Measurements from ENCODE around the gene GSE1.
A peak's percentile ranks its signal among the peaks of the same experiment; 100 is the strongest.

The GSE1 gene

GRCh38 chr16:85709766-85710585 is 96.9 kb downstream of the GSE1 start:
- no peak for DNase-seq

GRCh38 chr16:85710732-85711131 is 97.6 kb downstream of the GSE1 start:
- DNase-seq = no peak

GRCh38 chr16:85711982-85712587 is 99.0 kb downstream of the GSE1 start:
- no peak for DNase-seq

GRCh38 chr16:85712801-85713200 is 99.7 kb downstream of the GSE1 start:
- DNase-seq = no peak

GRCh38 chr16:85715169-85716021 is 102.3 kb downstream of the GSE1 start:
- DNase-seq = no peak

- DNase-seq = no peak
These were observed 103.0 kb downstream of the GSE1 start for GRCh38 chr16:85716022-85716679.

- DNase-seq = no peak
These were observed 103.5 kb downstream of the GSE1 start for GRCh38 chr16:85716680-85717038.

- peak; percentile 56 for DNase-seq
These were observed 104.5 kb downstream of the GSE1 start for GRCh38 chr16:85717393-85718152.

- DNase-seq = no peak
These were observed 105.0 kb downstream of the GSE1 start for GRCh38 chr16:85718153-85718477.

- no peak for DNase-seq
These were observed 105.6 kb downstream of the GSE1 start for GRCh38 chr16:85718682-85719081.

DNA sequence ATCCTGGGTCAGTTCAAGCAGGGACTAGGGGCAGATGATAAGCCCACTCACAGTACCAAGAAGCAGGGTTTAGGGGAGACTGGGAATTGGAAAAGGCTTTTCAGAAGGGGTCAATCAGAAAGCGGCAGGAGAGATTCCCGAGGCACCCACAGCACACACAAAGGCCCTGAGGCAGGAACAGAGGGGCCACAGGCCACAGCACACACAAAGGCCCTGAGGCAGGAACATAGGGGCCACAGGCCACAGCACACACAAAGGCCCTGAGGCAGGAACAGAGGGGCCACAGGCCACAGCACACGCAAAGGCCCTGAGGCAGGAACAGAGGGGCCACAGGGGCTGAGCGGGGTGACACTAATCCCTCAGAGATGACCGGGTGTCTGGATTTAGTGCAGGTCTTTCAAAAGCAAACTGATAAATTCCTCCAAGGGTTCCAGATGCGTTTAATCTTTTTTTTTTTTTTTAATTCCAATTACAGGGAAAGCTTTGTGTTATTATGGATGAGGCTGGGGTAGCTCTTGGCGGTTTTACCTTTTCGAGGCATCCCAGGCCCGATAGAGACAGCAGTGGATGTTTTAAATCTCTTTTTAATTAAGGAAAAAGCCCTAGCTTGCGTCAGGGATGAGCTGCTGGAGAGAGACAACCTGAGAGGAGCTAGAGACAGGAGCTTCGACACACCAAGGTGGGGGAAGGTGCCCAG is 106.6 kb downstream of the GSE1 start:
- no peak for DNase-seq

- no peak for DNase-seq
These were observed 107.1 kb downstream of the GSE1 start for GRCh38 chr16:85720302-85720637.

DNA sequence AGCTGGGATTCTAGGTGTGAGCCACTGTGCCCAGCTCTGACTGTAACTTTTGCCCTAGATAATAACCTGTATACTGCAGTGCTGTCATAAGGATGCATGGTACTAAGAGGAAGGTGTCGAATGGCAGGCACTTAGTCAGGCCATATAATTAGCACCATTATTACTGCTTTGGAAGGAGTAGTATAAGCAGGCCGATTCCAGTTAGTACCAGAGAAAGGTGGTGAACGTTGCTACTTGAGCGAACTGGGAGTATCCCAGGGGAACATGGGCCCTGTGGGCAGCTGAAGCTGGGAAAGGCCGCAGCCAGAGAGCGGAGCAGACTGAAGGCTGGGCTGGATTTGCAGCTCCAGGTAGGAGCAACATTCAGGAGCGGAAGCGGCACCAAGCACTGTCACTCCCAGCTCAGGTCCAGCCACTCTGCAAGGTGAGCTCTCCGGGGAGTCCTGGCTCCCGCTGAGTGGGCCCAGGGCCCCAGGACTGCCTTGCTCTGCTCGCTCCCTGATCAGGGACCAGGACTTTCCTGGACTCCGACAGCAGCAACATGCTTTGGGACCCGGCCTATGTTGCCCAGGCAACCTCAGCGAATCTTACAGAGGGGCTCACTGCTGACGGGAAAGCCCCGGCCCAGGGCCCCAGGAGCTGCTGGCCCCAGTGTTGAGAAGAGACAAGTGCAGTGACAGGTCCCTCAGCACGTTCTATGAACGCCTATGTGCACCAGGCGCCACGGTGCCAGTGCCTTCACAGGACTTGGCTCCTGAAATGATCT is 109.2 kb downstream of the GSE1 start:
- no peak for DNase-seq

GRCh38 chr16:85724126-85724879 is 111.2 kb downstream of the GSE1 start:
- no peak for DNase-seq

DNA sequence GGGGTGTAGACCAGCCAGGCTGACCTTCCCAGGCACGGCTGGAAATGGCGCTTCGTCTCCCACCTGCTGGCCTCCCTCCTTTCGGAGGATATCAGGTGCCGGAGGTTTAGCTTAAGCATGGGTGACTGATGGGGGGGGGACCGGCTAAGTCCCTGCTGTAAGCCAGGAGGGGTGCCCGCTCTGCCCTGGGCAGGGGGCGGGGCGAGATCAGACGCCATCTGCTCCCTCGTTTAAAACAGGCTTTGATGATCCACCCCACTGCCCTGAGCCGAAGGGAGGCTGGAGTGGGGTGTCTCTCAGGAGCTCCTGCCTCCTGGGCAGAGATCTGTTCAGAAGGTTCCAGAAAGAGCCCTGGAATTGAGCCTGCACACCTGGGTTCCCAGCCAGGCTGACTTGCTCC is 111.8 kb downstream of the GSE1 start:
- DNase-seq = no peak
